A673 (cell line): ENCODE measurements around the gene HNRNPC.

Source experiments
- CTCF ChIP-seq: fragments of 300-800, 200-600 bp; sonication (generic); conservative IDR thresholded peaks from 2 replicates; pipeline ENCODE4 v1.5.1; 2017; ENCODE audit warnings: low read depth, mild to moderate bottlenecking, antibody characterized with exemption, low read length, moderate library complexity, mixed read lengths
- EZH2 ChIP-seq: fragments of 200-600 bp; sonication (generic); IDR thresholded peaks from 2 replicates; pipeline ENCODE4 v1.6.1; 2017; ENCODE audit warnings: borderline replicate concordance, low read depth, mild to moderate bottlenecking, mixed read lengths, antibody characterized with exemption, low read length; ENCODE audit not compliant: poor library complexity, severe bottlenecking

DNA sequence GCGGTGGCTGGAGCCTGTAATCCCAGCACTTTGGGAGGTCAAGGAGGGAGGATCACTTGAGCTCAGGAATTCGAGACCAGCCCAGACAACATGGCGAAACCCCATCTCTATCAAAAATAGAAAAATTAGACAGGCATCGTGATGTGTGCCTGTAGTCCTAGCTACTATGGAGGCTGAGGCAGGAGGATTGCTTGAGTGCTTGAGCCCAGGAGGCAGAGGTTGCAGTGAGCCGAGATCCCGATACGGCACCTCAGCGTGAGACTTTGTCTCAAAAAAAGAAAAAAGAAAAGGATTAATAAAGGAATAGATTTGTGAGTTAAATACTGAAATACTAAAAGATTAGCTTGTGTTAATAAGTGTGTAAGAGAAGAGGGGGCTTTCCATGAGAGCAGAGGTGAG, 40.0 kb upstream of the HNRNPC start:
- TF ChIP-seq CTCF = no peak
- no peak for TF ChIP-seq EZH2
